GM19397 (cell line): Measurements from ENCODE around the gene GLTP.

Experiments used
- ATAC-seq: cut with Tn5 transposase; IDR thresholded peaks from one replicate; pipeline ENCODE4 v1.9.1; 2021; ENCODE audit warnings: mild to moderate bottlenecking, moderate library complexity; ENCODE audit not compliant: unreplicated experiment

Gene GLTP

DNA sequence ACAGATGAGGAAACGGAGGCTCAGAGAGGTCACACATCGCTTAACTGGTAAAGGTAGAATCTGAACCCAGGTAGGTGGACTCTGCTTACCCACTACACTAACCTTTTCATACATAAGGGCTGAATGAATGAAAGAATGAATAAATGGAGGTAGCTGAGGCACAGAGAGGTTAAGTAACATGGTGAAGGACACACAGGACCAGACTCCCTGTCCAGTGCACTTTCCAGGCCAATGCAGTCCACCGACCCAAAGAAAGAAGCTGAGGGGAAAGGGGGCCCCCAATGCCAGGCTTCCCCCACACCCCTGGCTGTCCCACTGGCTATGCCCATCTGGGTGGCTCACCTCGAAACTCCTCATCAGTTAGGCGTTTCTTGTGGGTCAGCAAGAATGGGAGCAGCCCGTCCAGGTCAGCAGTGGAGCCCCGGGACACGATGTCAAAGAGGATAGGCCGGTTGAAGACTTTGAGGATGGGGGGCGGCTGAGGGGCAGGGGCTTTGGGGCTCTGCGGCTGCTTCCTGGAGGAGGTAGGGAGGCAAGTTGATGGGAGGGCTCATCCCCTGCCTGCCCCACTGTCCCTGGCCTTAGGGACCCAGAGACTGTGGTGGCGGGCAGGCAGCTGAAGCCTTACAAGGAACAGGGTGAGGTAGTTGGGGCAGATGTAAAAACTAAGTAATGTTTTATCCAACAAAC is 72.2 kb downstream of the GLTP start:
- ATAC-seq: no peak

DNA sequence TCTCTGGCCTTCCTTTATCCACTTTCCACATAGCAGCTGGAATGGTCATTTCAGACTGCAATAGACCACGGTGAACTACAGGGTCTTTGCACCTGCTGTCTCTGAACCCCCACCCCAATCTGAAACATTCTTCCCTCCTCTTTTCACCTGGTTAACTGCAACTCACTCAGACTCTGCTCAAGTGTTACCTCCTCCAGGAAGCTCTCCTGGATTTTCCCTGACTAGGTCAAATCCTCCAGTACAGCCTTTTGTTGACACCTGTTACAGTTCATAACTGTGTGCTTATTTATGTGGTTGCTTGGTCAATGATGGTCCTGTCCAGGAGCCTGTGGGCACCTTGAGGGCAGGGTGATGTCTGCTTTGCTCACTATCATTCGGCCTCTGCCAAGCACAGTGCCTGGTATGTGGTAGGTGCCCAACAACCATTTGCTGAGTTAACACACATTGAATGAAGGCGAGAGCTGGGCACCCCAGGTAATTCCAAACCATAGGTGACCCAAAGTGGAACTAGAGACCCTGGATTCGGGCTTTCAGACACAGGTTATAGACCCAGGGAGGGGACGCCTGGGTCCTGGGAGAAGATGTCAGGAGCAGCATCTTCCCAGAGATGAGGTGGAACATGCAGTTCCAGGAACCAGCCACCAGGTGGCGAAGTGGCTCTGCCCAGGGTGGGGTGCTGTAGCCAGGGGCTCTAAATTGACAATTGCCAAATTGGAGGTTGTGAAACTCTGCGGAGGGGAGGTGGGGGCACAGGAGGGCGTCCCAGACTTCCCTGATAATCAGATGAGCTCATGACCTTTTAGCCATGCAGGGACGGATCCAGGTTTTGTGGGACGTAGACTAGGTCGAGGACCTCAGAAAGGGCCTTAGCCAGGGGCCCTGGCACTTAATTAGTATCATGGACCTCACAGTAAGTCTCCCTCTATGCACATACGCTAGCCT is 75.2 kb downstream of the GLTP start:
- ATAC-seq: no peak

DNA sequence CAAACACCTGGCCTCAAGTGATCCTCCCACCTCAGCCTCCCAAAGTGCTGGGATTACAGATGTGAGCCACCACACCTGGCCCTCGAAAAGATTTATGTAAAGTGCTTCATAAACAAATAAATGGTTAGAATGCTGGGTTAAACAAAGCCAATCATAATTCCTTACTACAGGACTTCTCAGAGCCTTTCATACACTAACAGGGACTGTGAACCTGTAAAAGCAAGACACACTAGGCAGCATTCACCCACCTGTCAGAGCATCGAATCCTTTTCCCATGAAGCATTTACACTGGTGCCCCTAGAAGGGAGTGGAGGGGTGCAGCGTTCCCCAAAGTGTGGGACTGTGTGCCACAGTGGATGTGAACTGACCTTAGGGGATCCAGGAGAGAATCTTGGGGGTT is 76.7 kb downstream of the GLTP start:
- ATAC-seq: no peak

- ATAC-seq: no peak
Observed at GRCh38 chr12:109802828-109803227, 77.5 kb downstream of the GLTP start.
